Immature natural killer cell (primary cell): ENCODE results near the gene RAP1GAP2. TPM values are rescaled to one million over a fixed set of nuclear protein-coding genes. Genes with fewer than 3 reads are reported as not detected.

Experiments used
- DNase-seq, 3 donors: peaks; one replicate each; pipeline ENCODE4 v3.0.0; 2022; ENCODE audit warnings: mixed read lengths in 1 of 3
- H3K27ac Mint-ChIP-seq, 6 donors: one replicate each; pipeline ENCODE4 v1.8.0; 2020; ENCODE audit warnings: mixed read lengths in 6 of 6, mild to moderate bottlenecking in 5 of 6, inconsistent platforms in 4 of 6, moderate library complexity in 3 of 6
- H3K27me3 Mint-ChIP-seq, 3 donors: one replicate each; pipeline ENCODE4 v1.8.0; 2020 to 2021; ENCODE audit warnings: low read depth in 3 of 3, mild to moderate bottlenecking in 3 of 3, mixed read lengths in 3 of 3, moderate library complexity in 3 of 3, inconsistent platforms in 1 of 3
- H3K36me3 Mint-ChIP-seq, 3 donors: one replicate each; pipeline ENCODE4 v1.8.0; 2020; ENCODE audit warnings: mixed read lengths in 3 of 3, inconsistent platforms in 2 of 3, mild to moderate bottlenecking in 2 of 3
- H3K4me1 Mint-ChIP-seq, 2 donors: one replicate each; pipeline ENCODE4 v1.8.0; 2020; ENCODE audit warnings: inconsistent platforms in 2 of 2, mild to moderate bottlenecking in 2 of 2, mixed read lengths in 2 of 2, moderate library complexity in 1 of 2
- H3K4me3 Mint-ChIP-seq, 5 donors: one replicate each; pipeline ENCODE4 v1.8.0; 2020; ENCODE audit warnings: mild to moderate bottlenecking in 5 of 5, mixed read lengths in 5 of 5, inconsistent platforms in 3 of 5, moderate library complexity in 3 of 5
- H3K9me3 Mint-ChIP-seq, 6 donors: one replicate each; pipeline ENCODE4 v1.8.0; 2020; ENCODE audit warnings: mild to moderate bottlenecking in 6 of 6, mixed read lengths in 6 of 6, inconsistent platforms in 4 of 6, moderate library complexity in 3 of 6
- polyA plus RNA-seq, 3 donors: library from polyadenylated mRNA; unstranded; fragments of 300-500 nt; fragmentation: Illumina TruSeq; gene quantifications; one replicate each; pipeline ENCODE4 v1.2.3, GENCODE V29; 2021

The RAP1GAP2 gene
- polyA plus RNA-seq, 3 donors from 2014 or later = 2.5 to 28.9 (median 6.4) TPM

- peak overlapping the region in 2 of 6 donors; percentile 15 to 34 for H3K27ac Mint-ChIP-seq
- peaks cover 77 to 82% of the 10 kb centered on the region in 2 donors for H3K4me1 Mint-ChIP-seq
Observed at GRCh38 chr17:2928294-2928890, 132.2 kb downstream of the RAP1GAP2 start.

DNA sequence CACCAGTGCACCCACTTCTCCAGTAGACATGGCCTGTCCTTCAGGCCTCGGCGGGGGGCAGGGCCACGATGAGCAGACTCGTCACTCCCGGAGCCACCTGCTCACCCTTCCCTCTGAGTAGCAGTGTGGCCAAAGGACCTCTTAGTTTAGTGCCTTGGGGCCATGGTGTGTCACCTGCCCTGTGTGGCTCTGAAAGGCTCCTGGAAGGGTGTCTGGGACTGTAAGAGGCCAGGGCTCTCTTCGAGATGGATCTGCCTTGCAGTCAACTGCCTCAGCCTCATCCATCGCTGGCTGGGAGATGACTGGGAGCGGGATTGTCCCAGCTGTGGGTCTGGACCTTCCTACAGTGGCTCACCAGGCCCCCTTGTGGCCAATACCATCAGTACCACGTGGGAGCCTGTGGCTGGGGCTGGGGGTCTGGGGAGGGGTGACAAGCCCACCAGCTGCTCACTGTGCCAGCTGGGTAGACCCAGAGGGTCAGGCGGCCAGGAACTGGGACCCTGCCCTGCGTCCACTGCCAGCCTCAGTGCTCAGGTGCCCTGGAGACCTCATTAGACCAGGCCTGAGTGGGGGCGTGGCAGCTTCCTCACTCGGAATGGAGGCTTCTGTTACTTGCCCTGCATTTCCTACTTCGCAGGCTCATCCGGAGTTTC lies 133.8 kb downstream of the RAP1GAP2 start:
- Mint-ChIP-seq H3K4me1 (peaks cover 72 to 82% of the 10 kb centered on the region in 2 donors), H3K27ac (peak overlapping the region in 4 of 6 donors; percentile 19 to 80 (median 56))
- DNase-seq = no peak

More at GRCh38 chr17:2928294-2928890, 132.2 kb downstream of the RAP1GAP2 start:
- DNase-seq = no peak
- peaks cover 0 to 32% (median 10%) of the 10 kb centered on the region in 3 donors for H3K36me3 Mint-ChIP-seq
- no peaks in the 10 kb centered on the region for H3K9me3 Mint-ChIP-seq
- H3K4me3 Mint-ChIP-seq = no peak overlapping the region
- H3K27me3 Mint-ChIP-seq = peaks cover 0 to 23% (median 19%) of the 10 kb centered on the region in 3 donors

GRCh38 chr17:2931876-2932275 lies 135.6 kb downstream of the RAP1GAP2 start:
- Mint-ChIP-seq H3K4me3 (no peak overlapping the region), H3K36me3 (peaks cover 3 to 36% (median 5%) of the 10 kb centered on the region in 3 donors), H3K4me1 (peaks cover 72 to 83% of the 10 kb centered on the region in 2 donors), H3K27me3 (peaks cover 2 to 33% (median 10%) of the 10 kb centered on the region in 3 donors), H3K9me3 (no peaks in the 10 kb centered on the region), H3K27ac (peak overlapping the region in 4 of 6 donors; percentile 8 to 80 (median 12))
- no peak for DNase-seq

More for the DNA sequence above, 133.8 kb downstream of the RAP1GAP2 start:
- Mint-ChIP-seq H3K36me3 (peaks cover 5 to 39% (median 8%) of the 10 kb centered on the region in 3 donors), H3K9me3 (no peaks in the 10 kb centered on the region), H3K4me3 (no peak overlapping the region), H3K27me3 (peaks cover 0 to 29% (median 15%) of the 10 kb centered on the region in 3 donors)

- no peak for DNase-seq
- Mint-ChIP-seq H3K4me3 (no peak overlapping the region), H3K36me3 (peaks cover 0 to 30% (median 5%) of the 10 kb centered on the region in 3 donors), H3K9me3 (no peaks in the 10 kb centered on the region), H3K27me3 (peaks cover 2 to 34% (median 16%) of the 10 kb centered on the region in 3 donors), H3K27ac (peak overlapping the region in 2 of 6 donors; percentile 62 to 64), H3K4me1 (peaks cover 76 to 85% of the 10 kb centered on the region in 2 donors)
Observed at GRCh38 chr17:2932946-2933345, 136.7 kb downstream of the RAP1GAP2 start.

DNA sequence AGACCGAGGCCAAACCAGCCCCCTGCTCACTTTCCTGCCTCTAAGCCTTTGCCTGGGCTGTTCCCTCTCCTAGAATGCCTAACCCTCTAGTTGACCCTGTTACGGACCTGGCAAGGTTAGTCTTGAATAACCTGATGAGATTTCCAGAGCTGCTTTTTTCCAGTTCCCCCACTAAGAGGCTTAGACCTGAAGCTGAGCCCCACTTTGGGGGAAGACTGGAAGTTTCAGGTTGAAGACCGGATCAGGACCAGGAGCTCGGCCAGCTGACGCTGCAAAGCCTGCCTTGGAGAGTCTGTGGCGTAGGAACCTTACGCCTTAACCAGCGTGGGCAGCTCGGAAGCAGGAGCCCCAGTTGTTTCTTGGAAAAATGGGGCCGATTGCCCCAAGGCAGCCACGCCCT lies 137.4 kb downstream of the RAP1GAP2 start:
- Mint-ChIP-seq H3K27me3 (peaks cover 2 to 33% (median 16%) of the 10 kb centered on the region in 3 donors), H3K9me3 (no peaks in the 10 kb centered on the region), H3K27ac (peak overlapping the region in 2 of 6 donors; percentile 19 to 37), H3K4me3 (no peak overlapping the region), H3K36me3 (peaks cover 0 to 27% (median 5%) of the 10 kb centered on the region in 3 donors), H3K4me1 (peaks cover 74 to 83% of the 10 kb centered on the region in 2 donors)
- no peak for DNase-seq

DNA sequence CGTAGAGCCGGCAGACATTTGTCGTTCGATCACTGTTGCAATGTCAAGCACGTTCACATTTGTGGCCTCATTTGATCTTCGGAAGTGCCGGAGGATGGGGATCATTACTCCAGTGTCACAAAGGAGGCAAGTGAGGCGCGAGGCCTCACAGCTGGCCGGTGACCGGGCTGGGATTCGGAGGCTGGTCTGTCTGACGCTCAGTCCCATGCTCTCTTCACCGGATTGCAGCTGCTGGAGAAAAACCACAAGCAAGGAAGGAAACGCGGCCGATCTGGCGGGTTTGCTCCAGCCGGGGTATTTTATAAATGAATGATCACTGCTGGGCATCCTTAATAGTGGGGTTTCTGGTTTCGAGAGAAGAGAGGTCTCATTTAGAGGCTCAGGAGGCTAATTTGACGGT lies 139.4 kb downstream of the RAP1GAP2 start:
- H3K4me1 Mint-ChIP-seq = peaks cover 69 to 78% of the 10 kb centered on the region in 2 donors
- H3K4me3 Mint-ChIP-seq = peak overlapping the region in 1 of 5 donors; percentile 27
- no peak for DNase-seq
- peaks cover 2 to 39% (median 16%) of the 10 kb centered on the region in 3 donors for H3K27me3 Mint-ChIP-seq
- H3K27ac Mint-ChIP-seq = peak overlapping the region in 3 of 6 donors; percentile 31 to 68 (median 53)
- no peaks in the 10 kb centered on the region for H3K9me3 Mint-ChIP-seq
- peaks cover 0 to 27% (median 5%) of the 10 kb centered on the region in 3 donors for H3K36me3 Mint-ChIP-seq

GRCh38 chr17:2936351-2936750 lies 140.1 kb downstream of the RAP1GAP2 start:
- Mint-ChIP-seq H3K36me3 (peaks cover 0 to 23% (median 5%) of the 10 kb centered on the region in 3 donors), H3K4me1 (peaks cover 68 to 78% of the 10 kb centered on the region in 2 donors), H3K4me3 (peak overlapping the region in 3 of 5 donors; percentile 9 to 52 (median 32)), H3K27ac (peak overlapping the region; percentile 35 to 75 (median 63)), H3K27me3 (peaks cover 3 to 45% (median 16%) of the 10 kb centered on the region in 3 donors), H3K9me3 (no peaks in the 10 kb centered on the region)
- DNase-seq = no peak

DNA sequence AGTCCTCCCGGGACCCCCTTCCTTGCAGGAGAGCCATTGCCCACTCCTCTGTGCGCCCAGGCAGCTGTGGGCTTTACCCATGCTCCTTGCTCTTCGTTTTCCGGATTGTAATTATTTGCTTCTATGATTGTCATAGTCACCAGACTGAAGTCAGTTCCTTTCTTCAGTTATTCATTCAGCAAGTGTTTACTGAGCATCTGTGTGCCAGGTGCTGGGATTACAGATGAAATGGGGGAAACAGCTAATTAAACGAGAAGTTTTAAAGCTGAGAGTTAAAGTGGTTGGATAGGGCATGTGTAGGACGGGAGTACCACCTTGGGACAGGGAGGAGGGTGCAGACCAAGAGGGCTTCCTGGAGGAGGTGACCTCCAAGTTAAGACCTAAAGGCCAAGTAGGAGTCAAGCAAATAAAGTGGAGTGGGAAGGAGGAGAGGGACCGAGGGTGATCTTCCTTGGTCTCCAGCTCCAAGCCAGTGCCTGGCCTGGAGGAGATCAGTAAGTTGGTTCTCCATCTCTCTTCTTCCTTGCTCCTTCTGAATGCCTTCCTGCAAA lies 140.6 kb downstream of the RAP1GAP2 start:
- Mint-ChIP-seq H3K36me3 (peaks cover 0 to 21% (median 5%) of the 10 kb centered on the region in 3 donors), H3K4me1 (peaks cover 66 to 77% of the 10 kb centered on the region in 2 donors), H3K27ac (peak overlapping the region; percentile 22 to 75 (median 54)), H3K27me3 (peaks cover 3 to 45% (median 17%) of the 10 kb centered on the region in 3 donors), H3K9me3 (no peaks in the 10 kb centered on the region), H3K4me3 (peak overlapping the region in 3 of 5 donors; percentile 29 to 52 (median 32))
- DNase-seq = no peak

DNA sequence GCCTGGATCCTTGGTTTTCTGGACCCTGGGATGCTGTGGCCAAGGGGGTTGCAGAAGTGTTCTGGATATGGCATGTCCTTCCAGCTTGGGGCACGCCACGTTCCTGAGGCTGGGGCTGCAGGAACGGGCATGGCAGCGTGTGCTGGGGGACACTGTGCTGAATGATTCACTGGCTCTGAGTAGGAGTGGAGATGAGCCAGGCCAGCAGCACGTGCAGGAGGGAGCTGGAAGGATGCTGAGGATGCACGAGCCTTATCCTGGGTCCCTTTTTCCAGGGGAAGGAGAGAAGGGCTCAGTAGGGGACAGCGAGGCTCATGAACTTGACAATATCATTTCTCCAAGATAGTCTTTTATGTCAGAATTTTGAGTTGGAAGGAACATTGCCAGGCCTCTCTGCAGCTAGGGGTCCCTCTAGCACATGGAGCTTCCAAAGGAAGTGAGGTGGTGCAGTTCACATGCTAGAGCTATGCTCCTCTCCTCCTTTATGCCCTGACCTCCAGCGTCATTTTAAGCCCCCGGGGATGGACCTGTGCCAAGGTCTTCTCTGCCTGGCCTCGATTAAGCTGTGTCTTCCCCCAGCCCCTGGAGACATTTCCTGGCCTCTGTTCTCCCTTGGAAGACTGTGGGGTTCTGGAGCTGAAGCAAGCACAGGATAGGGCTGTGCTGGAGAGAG lies 141.2 kb downstream of the RAP1GAP2 start:
- H3K4me3 Mint-ChIP-seq = no peak overlapping the region
- peaks cover 3 to 48% (median 16%) of the 10 kb centered on the region in 3 donors for H3K27me3 Mint-ChIP-seq
- H3K9me3 Mint-ChIP-seq = no peaks in the 10 kb centered on the region
- peaks cover 67 to 79% of the 10 kb centered on the region in 2 donors for H3K4me1 Mint-ChIP-seq
- peaks cover 0 to 17% (median 9%) of the 10 kb centered on the region in 3 donors for H3K36me3 Mint-ChIP-seq
- peak overlapping the region; percentile 49 to 75 (median 64) for H3K27ac Mint-ChIP-seq
- no peak for DNase-seq

DNA sequence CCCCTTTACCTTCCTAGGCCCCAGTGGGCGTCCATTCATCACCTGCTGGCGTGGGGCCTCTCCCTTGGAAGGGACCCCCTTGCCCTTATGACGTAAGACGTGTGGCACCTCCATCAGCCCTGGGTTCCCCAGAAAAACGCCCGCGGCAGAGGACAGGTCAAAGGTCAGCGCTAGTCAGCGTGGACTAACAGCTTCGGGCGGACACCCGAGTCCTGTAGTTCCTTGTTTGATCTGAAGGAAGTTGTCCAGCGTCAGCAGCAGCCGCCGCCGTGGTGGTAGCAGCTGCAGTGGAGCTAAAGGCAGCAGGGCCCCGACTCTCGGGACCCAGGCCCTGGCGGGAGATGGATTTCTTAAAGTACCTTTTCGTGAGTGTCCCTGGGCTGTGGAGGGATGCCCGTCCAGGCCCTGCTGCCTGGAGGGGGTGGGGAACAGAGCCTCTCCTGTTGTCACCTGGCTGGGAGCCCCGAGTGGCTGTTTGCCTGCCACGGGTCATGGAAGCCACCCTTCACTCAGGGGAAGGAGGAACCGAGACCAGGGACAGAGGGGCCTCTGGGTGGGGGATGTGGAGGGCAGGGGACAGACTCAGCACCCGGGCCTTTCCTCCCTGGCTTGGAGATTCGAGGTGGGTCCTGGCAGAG lies 143.6 kb downstream of the RAP1GAP2 start:
- no peak for DNase-seq
- Mint-ChIP-seq H3K4me1 (peaks cover 76 to 89% of the 10 kb centered on the region in 2 donors), H3K27me3 (peaks cover 10 to 47% (median 21%) of the 10 kb centered on the region in 3 donors), H3K4me3 (no peak overlapping the region), H3K27ac (peak overlapping the region in 2 of 6 donors; percentile 2 to 46), H3K9me3 (no peaks in the 10 kb centered on the region), H3K36me3 (peaks cover 0 to 9% (median 4%) of the 10 kb centered on the region in 3 donors)

DNA sequence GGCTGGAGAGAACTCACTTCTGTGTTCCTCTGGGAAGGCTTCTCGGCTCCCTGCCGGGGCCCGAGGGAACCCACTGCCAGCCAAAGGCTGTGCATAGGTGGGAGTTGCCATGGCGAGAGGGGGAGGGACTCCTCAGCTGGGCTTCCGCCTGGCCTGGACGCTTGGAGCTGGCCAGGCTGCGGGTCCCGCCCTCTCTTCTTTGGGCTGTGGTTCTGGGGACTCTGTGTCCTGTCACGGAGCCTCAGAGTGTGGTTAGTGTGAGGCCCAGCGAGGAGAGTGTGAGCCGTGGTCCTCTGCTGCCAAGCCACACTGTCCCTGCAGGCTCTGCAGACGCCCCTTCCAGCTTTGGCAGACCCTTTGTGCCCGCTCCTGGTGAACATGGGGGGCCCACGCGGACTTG lies 144.1 kb downstream of the RAP1GAP2 start:
- Mint-ChIP-seq H3K27ac (peak overlapping the region in 3 of 6 donors; percentile 46 to 50 (median 48)), H3K4me1 (peaks cover 76 to 89% of the 10 kb centered on the region in 2 donors), H3K4me3 (no peak overlapping the region), H3K9me3 (no peaks in the 10 kb centered on the region), H3K27me3 (peaks cover 10 to 45% (median 17%) of the 10 kb centered on the region in 3 donors), H3K36me3 (peaks cover 0 to 7% (median 4%) of the 10 kb centered on the region in 3 donors)
- no peak for DNase-seq

DNA sequence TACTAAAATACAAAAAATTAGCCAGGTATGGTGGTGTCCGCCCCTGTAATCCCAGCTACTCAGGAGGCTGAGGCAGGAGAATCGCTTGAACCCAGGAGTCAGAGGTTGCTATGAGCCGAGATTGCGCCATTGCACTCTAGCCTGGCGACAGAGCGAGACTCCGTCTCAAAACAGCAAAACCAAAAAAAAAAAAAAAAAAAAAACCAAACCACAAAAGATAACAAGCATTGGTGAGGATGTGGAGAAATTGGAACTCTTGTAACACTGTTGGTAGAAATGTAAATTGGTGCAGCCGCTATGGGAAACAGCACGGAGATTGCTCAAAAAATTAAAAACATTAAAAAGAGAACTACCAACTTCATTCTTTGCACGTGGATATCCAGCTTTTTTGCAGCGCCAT lies 147.7 kb downstream of the RAP1GAP2 start:
- peak; percentile 22 to 34 (median 24) for DNase-seq

More for the DNA sequence above, 147.7 kb downstream of the RAP1GAP2 start:
- H3K27me3 Mint-ChIP-seq = peaks cover 9 to 47% (median 10%) of the 10 kb centered on the region in 3 donors
- peaks cover 0 to 4% (median 0%) of the 10 kb centered on the region in 3 donors for H3K36me3 Mint-ChIP-seq
- H3K4me3 Mint-ChIP-seq = peak overlapping the region; percentile 58 to 66 (median 62)
- H3K4me1 Mint-ChIP-seq = peaks cover 84 to 95% of the 10 kb centered on the region in 2 donors
- peak overlapping the region; percentile 47 to 84 (median 69) for H3K27ac Mint-ChIP-seq
- H3K9me3 Mint-ChIP-seq = no peaks in the 10 kb centered on the region
